Globus pallidus (tissue), 1 donor: ENCODE data around the gene OLFML2A.
A peak's percentile ranks its signal among the peaks of the same experiment; 100 is the strongest.

Source experiments
- DNase-seq: peaks from one replicate; pipeline ENCODE4 v3.0.0-alpha.2; 2015; ENCODE audit warnings: low spot score

OLFML2A gene

GRCh38 chr9:124854161-124854560, 77.2 kb downstream of the OLFML2A start:
- DNase-seq = no peak

- no peak for DNase-seq
Measured at GRCh38 chr9:124854822-124855221, 77.9 kb downstream of the OLFML2A start.

GRCh38 chr9:124855566-124855943, 78.6 kb downstream of the OLFML2A start:
- no peak for DNase-seq

GRCh38 chr9:124855944-124856765, 79.2 kb downstream of the OLFML2A start:
- no peak for DNase-seq

GRCh38 chr9:124857533-124858162, 80.7 kb downstream of the OLFML2A start:
- no peak for DNase-seq

GRCh38 chr9:124858330-124859046, 81.6 kb downstream of the OLFML2A start:
- DNase-seq = no peak

GRCh38 chr9:124859803-124860581, 83.1 kb downstream of the OLFML2A start:
- DNase-seq = no peak

GRCh38 chr9:124860582-124861341, 83.8 kb downstream of the OLFML2A start:
- no peak for DNase-seq

GRCh38 chr9:124861342-124862229, 84.7 kb downstream of the OLFML2A start, which contains the start of the genes ARPC5L and RPL35:
TSS of gene ARPC5L (plus strand) at chr9:124862130. CDS start at chr9:124869291, 7,161 bp downstream.
TSS of gene RPL35 (minus strand) at chr9:124861957. CDS start at chr9:124861912, 45 bp downstream.
- DNase-seq = peak; percentile 94

- DNase-seq = no peak
Measured at GRCh38 chr9:124863371-124863871, 86.5 kb downstream of the OLFML2A start.
